Psoas muscle (tissue), 8 donors: ENCODE results near the gene IGFBP6. TPM values are rescaled to one million over a fixed set of nuclear protein-coding genes. Genes with fewer than 3 reads are reported as not detected.
A peak's percentile ranks its signal among the peaks of the same experiment; 100 is the strongest.

Experiments used
- ATAC-seq, 4 donors: fragments of 200-7000 bp; cut with Tn5 transposase; one replicate each; pipeline ENCODE4 v1.9.1; 2020; ENCODE audit warnings: moderate library complexity in 3 of 4, mild to moderate bottlenecking in 2 of 4
- DNase-seq, 2 donors: peaks; one replicate each; pipeline ENCODE4 v3.0.0-alpha.2; 2020
- H3K27ac ChIP-seq: fragments of 200-600 bp; one replicate; pipeline ENCODE4 v1.8.0; 2022
- H3K27me3 ChIP-seq, 3 donors: fragments of 200-600 bp in 1 of 3; one replicate each; pipeline versions ENCODE4 v1.6.1 to v1.8.0; 2013 to 2022; ENCODE audit warnings: low read length in 2 of 3, mild to moderate bottlenecking in 2 of 3, moderate library complexity in 1 of 3; ENCODE audit not compliant: insufficient read depth in 3 of 3
- H3K36me3 ChIP-seq, 2 donors: fragments of 200-600 bp in 1 of 2; one replicate each; pipeline versions ENCODE4 v1.6.1 to v1.8.0; 2013 to 2022; ENCODE audit warnings: low read depth in 1 of 2, mild to moderate bottlenecking in 1 of 2, moderate library complexity in 1 of 2; ENCODE audit not compliant: insufficient read depth in 1 of 2
- H3K4me1 ChIP-seq: fragments of 200-600 bp; one replicate; pipeline ENCODE4 v1.8.0; 2022
- H3K4me3 ChIP-seq: fragments of 200-600 bp; one replicate; pipeline ENCODE4 v1.8.0; 2022; ENCODE audit warnings: mild to moderate bottlenecking
- H3K9me3 ChIP-seq: fragments of 200-600 bp; one replicate; pipeline ENCODE4 v1.8.0; 2022
- CTCF ChIP-seq: fragments of 200-600 bp; IDR thresholded peaks from one replicate; pipeline ENCODE4 v1.8.0; 2022; ENCODE audit warnings: antibody characterized with exemption
- WGBS, 3 donors: extraction: QIAGEN DNeasy Blood & Tissue Kit; methylation state at CpG; one replicate each; pipeline versions ENCODE4 v1.1.6 to v1.1.7; 2013; 5-methylcytosine and 5-hydroxymethylcytosine counted together
- intact Hi-C, 2 donors: fragments of 100-400 bp; cut with DNase I; formaldehyde crosslinking; loops; one replicate each; pipeline versions ENCODE4 v1.11.0 to v1.14.2; 2022
- polyA plus RNA-seq, 3 donors: library from polyadenylated mRNA; stranded (reverse); fragments of 200-250 nt; gene quantifications; one replicate each; pipeline ENCODE4 v1.2.3, GENCODE V29; 2013
- total RNA-seq, 4 donors: library from RNA; stranded (reverse); fragmentation: NEBNext Ultra II Directional in 2 of 4; extraction: Animal tissue kit (Norgen Biotek cat#: 25700) in 2 of 4; gene quantifications; one replicate each; pipeline versions ENCODE4 v1.2.1 to v1.2.4, GENCODE V29; 2021 to 2023
- donor health status: healthy with polysubstance abuse.
- donor health status: DM: no; HTN: no; CAD: no; lungs with moderate emphysema.
- donor health status: Bipolar disorder and iron deficiency.
- donor health status: healthy.
- donor health status: DM: yes; HTN: yes; CAD: no.
- donor health status: DM: no; HTN: no; CAD: no.
- donor health status: DM: no; HTN: no; CAD: no.
- donor health status: DM: yes; HTN: yes; CAD: no.

The IGFBP6 gene
- total and polyA plus RNA-seq, 7 donors: 6.4 to 27.0 (median 21.3) TPM

- Histone ChIP-seq H3K27ac (peak overlapping the region; percentile 62), H3K4me1 (peaks cover 5% of the 10 kb centered on the region), H3K4me3 (peak overlapping the region; percentile 72), H3K27me3 (no peaks in the 10 kb centered on the region), H3K9me3 (no peaks in the 10 kb centered on the region), H3K36me3 (no peaks in the 10 kb centered on the region)
- 39 to 49% (median 44%) methylated on average over 8 to 9 of the region's 9 CpGs for WGBS, 3 donors
- intact Hi-C loops: loop anchor here in 1 of 2 donors (5.0 kb wide), 1 partner anchor 96 kb away; no protein-coding TSS in a partner anchor
- ATAC-seq: no peak
- no peak for DNase-seq
- no peak for TF ChIP-seq CTCF
Measured at GRCh38 chr12:53096759-53097158, 708 bp upstream of the IGFBP6 start.

- H3K4me3 ChIP-seq: peak overlapping the region; percentile 72
- peaks cover 5% of the 10 kb centered on the region for H3K4me1 ChIP-seq
- WGBS, 3 donors: 2 to 4% (median 4%) methylated on average over 9 of the region's 9 CpGs
- no peak for DNase-seq
- H3K9me3 ChIP-seq: no peaks in the 10 kb centered on the region
- intact Hi-C loops: loop anchor here in 1 of 2 donors (5.0 kb wide), 1 partner anchor 95 kb away; no protein-coding TSS in a partner anchor
- H3K27ac ChIP-seq: peak overlapping the region; percentile 62
- TF ChIP-seq CTCF: no peak
- no peaks in the 10 kb centered on the region for H3K36me3 ChIP-seq
- peak in 1 of 4 donors; percentile 19 for ATAC-seq
- no peaks in the 10 kb centered on the region for H3K27me3 ChIP-seq
Measured at GRCh38 chr12:53097207-53097563, 282 bp upstream of the IGFBP6 start.

GRCh38 chr12:53098354-53098981, 1.0 kb downstream of the IGFBP6 start:
- Histone ChIP-seq H3K27ac (peak overlapping the region; percentile 62), H3K4me3 (peak overlapping the region; percentile 72), H3K9me3 (no peaks in the 10 kb centered on the region), H3K27me3 (no peaks in the 10 kb centered on the region), H3K36me3 (no peaks in the 10 kb centered on the region), H3K4me1 (peaks cover 5% of the 10 kb centered on the region)
- ATAC-seq (peak in 3 of 4 donors; percentile 20 to 43 (median 40)), DNase-seq (peak; percentile 60 to 70)
- WGBS, 3 donors: 51 to 64% (median 59%) methylated on average over 13 of the region's 13 CpGs
- TF ChIP-seq CTCF: no peak
- intact Hi-C loops: loop anchor here (2.0 to 5.0 kb wide), 2 partner anchors 32 to 94 kb away; no protein-coding TSS in a partner anchor

- H3K4me1 ChIP-seq: peaks cover 5% of the 10 kb centered on the region
- 18 to 25% (median 19%) methylated on average over 6 of the region's 6 CpGs for WGBS, 3 donors
- TF ChIP-seq CTCF: peak; percentile 97
- intact Hi-C loops: loop anchor here (1.0 to 5.0 kb wide), 3 partner anchors 32 to 93 kb away; no protein-coding TSS in a partner anchor
- no peaks in the 10 kb centered on the region for H3K27me3 ChIP-seq
- peak overlapping the region; percentile 62 for H3K27ac ChIP-seq
- ATAC-seq: peak; percentile 82 to 86 (median 84)
- DNase-seq: peak; percentile 92 to 96
- no peaks in the 10 kb centered on the region for H3K36me3 ChIP-seq
- H3K9me3 ChIP-seq: no peaks in the 10 kb centered on the region
- H3K4me3 ChIP-seq: peak overlapping the region; percentile 29
Measured at GRCh38 chr12:53099071-53099882, 1.8 kb downstream of the IGFBP6 start.
